ENCODE data around the gene OSBPL1A.

The OSBPL1A gene

DNA sequence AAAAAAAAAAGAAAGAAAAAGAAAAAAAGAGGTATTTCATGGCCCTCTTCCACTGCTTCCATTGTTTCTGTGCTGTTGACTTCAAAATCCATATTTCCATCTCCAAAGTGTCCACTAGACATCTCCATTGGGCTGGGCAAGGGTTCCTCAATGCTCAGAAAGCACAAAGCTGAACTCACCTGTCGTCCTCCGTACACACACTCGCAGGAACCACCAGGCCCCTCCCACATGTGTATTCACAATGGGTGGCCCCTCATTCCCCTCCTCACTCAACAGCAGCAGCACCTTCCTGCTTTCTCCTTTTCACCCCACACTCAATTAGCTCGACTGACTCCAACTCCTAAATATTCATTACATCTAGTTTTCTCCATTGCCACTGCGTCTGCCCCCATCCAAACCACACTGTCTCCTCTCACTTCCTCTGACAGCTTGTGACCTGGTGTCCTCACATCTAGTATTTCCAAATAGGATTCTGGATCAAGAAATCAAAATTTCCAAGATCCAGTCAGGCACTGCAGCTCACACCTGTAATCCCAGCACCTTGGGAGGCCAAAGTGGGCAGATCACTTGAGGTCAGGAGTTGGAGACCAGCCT lies 25.2 kb downstream of the OSBPL1A start:
- H3K27me3 ChIP-seq (ENCODE audit: insufficient read depth, poor library complexity, severe bottlenecking), result no peaks in the 10 kb centered on the region

DNA sequence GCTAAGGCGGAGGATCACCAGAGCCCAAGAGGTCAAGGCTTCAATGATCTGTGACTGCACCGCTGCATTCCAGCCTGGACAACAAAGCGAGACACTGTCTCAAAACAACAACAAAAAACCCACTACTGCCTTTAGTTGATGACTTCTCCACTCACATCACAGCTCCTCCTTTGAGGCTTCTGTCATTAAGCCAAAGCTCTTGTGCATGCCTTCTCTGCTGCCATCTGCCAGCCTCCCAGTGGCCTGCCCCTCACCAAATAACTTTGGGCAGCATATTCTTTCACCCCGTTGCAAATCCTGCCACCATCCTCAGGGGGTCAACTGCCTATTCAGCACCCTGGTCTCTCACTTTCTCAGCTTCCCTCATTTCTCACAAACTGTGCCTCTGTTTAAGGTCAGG lies 27.5 kb downstream of the OSBPL1A start:
- H3K27me3 ChIP-seq (ENCODE audit: insufficient read depth, poor library complexity, severe bottlenecking), result no peaks in the 10 kb centered on the region
- no peak overlapping the region for H3K4me3 ChIP-seq (replicated peaks; ENCODE audit: insufficient read depth, low read length)
- H3K27ac ChIP-seq (replicated peaks), result no peak overlapping the region
- no peak for DNase-seq (ENCODE audit: low read depth in 1 of 2, low spot score in 1 of 2)
- TF ChIP-seq POLR2AphosphoS5 (IDR thresholded peaks at IDR 0.05; ENCODE audit: low read depth) (no peak), GABPA (IDR thresholded peaks at IDR 0.05; ENCODE audit: low read depth) (no peak), SPI1 (IDR thresholded peaks at IDR 0.05; ENCODE audit: borderline replicate concordance, low read depth) (no peak), REST (IDR thresholded peaks at IDR 0.05; ENCODE audit: insufficient replicate concordance, low read depth) (no peak), CTCF (IDR thresholded peaks at IDR 0.05; ENCODE audit: insufficient read depth, low read length) (no peak)

More for the DNA sequence above, 25.2 kb downstream of the OSBPL1A start:
- Histone ChIP-seq H3K4me3 (replicated peaks; ENCODE audit: insufficient read depth, low read length) (no peak overlapping the region), H3K27ac (replicated peaks) (no peak overlapping the region)
- TF ChIP-seq SPI1 (IDR thresholded peaks at IDR 0.05; ENCODE audit: borderline replicate concordance, low read depth) (no peak), CTCF (IDR thresholded peaks at IDR 0.05; ENCODE audit: insufficient read depth, low read length) (no peak), REST (IDR thresholded peaks at IDR 0.05; ENCODE audit: insufficient replicate concordance, low read depth) (no peak), GABPA (IDR thresholded peaks at IDR 0.05; ENCODE audit: low read depth) (no peak), POLR2AphosphoS5 (IDR thresholded peaks at IDR 0.05; ENCODE audit: low read depth) (no peak)
- no peak for DNase-seq (ENCODE audit: low read depth in 1 of 2, low spot score in 1 of 2)

GRCh38 chr18:24369426-24369825 lies 28.2 kb downstream of the OSBPL1A start:
- no peak for DNase-seq (ENCODE audit: low read depth in 1 of 2, low spot score in 1 of 2)
- no peak overlapping the region for H3K27ac ChIP-seq (replicated peaks)
- no peaks in the 10 kb centered on the region for H3K27me3 ChIP-seq (ENCODE audit: insufficient read depth, poor library complexity, severe bottlenecking)
- no peak for TF ChIP-seq SPI1 (IDR thresholded peaks at IDR 0.05; ENCODE audit: borderline replicate concordance, low read depth)
- no peak for TF ChIP-seq GABPA (IDR thresholded peaks at IDR 0.05; ENCODE audit: low read depth)
- no peak for TF ChIP-seq CTCF (IDR thresholded peaks at IDR 0.05; ENCODE audit: insufficient read depth, low read length)
- TF ChIP-seq POLR2AphosphoS5 (IDR thresholded peaks at IDR 0.05; ENCODE audit: low read depth), result no peak
- no peak for TF ChIP-seq REST (IDR thresholded peaks at IDR 0.05; ENCODE audit: insufficient replicate concordance, low read depth)
- H3K4me3 ChIP-seq (replicated peaks; ENCODE audit: insufficient read depth, low read length), result no peak overlapping the region

All from HL-60 (cell line).